Urinary bladder (tissue), 4 donors: ENCODE measurements around the gene NCOR2. TPM values are rescaled to one million over a fixed set of nuclear protein-coding genes. Genes with fewer than 3 reads are reported as not detected.

Experiments
- DNase-seq: peaks from one replicate; pipeline ENCODE4 v3.0.0-alpha.2; 2015; ENCODE audit errors: extremely low spot score
- H3K27ac ChIP-seq: one replicate; pipeline ENCODE4 v1.5.1; 2013; ENCODE audit warnings: low read depth, mild to moderate bottlenecking, moderate library complexity
- H3K36me3 ChIP-seq: one replicate; pipeline ENCODE4 v1.6.1; 2013; ENCODE audit warnings: mild to moderate bottlenecking, moderate library complexity; ENCODE audit not compliant: insufficient read depth
- H3K4me1 ChIP-seq: one replicate; pipeline ENCODE4 v1.6.1; 2013; ENCODE audit warnings: mild to moderate bottlenecking, moderate library complexity; ENCODE audit not compliant: insufficient read depth
- H3K4me3 ChIP-seq: one replicate; pipeline ENCODE4 v1.5.1; 2013; ENCODE audit warnings: low read depth, low read length
- WGBS: extraction: QIAGEN DNeasy Blood & Tissue Kit; methylation state at CpG from one replicate; pipeline ENCODE4 v1.1.7; 2013; 5-methylcytosine and 5-hydroxymethylcytosine counted together
- polyA plus RNA-seq: library from polyadenylated mRNA; stranded (reverse); fragments of 200-250 nt; gene quantifications from one replicate; pipeline ENCODE4 v1.2.3, GENCODE V29; 2013
- total RNA-seq: library from RNA; depleted of rRNA; stranded (reverse); fragments of >200 nt; gene quantifications from one replicate; pipeline ENCODE4 v1.2.3, GENCODE V29; 2014
- donor health status: healthy with polysubstance abuse.
- donor health status: healthy.

Gene NCOR2
- total and polyA plus RNA-seq, 2 donors, result 46.8 to 105 TPM

- no peak for DNase-seq
- 29% methylated on average over 19 of the region's 19 CpGs for WGBS
- H3K4me1 ChIP-seq, result peaks cover 5% of the 10 kb centered on the region
- H3K36me3 ChIP-seq, result no peaks in the 10 kb centered on the region
- no peak overlapping the region for H3K27ac ChIP-seq
- no peak overlapping the region for H3K4me3 ChIP-seq
Measured at GRCh38 chr12:124564232-124564958, 3.0 kb downstream of the NCOR2 start.

DNA sequence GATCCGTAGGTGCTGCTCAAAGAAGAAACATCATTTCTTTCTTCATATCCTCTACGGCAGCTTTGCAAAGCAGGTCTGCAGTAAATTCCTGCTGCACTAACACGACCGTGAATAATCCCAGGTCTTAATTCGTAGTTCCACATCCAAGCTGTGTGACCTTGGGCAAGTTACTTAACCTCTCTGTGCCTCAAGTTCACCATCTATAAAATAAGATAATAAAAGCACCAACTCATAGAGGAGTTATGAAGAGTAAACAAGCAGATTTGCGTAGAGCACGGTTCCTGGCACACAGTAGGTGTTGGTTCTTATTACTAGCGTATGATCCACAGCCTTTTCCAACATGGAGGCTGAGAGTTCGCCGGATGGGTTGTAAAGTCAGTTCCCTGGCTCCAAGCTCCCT, 3.6 kb downstream of the NCOR2 start:
- peaks cover 5% of the 10 kb centered on the region for H3K4me1 ChIP-seq
- WGBS, result 68% methylated on average over 10 of the region's 10 CpGs
- no peaks in the 10 kb centered on the region for H3K36me3 ChIP-seq
- no peak overlapping the region for H3K27ac ChIP-seq
- no peak for DNase-seq
- no peak overlapping the region for H3K4me3 ChIP-seq

GRCh38 chr12:124563401-124563800, 4.0 kb downstream of the NCOR2 start:
- Histone ChIP-seq H3K27ac (no peak overlapping the region), H3K4me3 (no peak overlapping the region), H3K4me1 (peaks cover 4% of the 10 kb centered on the region), H3K36me3 (no peaks in the 10 kb centered on the region)
- WGBS, result 64% methylated on average over 11 of the region's 11 CpGs
- DNase-seq, result no peak

DNA sequence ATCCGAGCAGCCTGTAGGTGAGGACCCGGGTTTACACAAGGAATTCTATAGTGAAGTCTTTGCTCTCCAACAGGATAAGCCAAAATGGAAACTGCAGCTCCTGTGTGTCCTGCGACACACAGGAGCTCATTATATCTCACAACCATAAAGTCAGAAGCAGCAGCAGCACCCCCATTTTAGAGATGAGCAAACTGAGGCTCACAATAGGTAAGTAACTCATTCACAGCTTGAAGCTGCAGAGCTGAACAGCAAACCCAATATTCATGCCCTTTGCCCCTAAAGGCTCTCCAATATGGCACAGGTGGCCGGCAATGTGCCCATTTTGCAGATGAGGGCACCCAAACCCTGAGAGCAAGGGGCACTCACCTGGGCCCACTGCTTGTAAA, 4.6 kb downstream of the NCOR2 start:
- Histone ChIP-seq H3K27ac (no peak overlapping the region), H3K36me3 (no peaks in the 10 kb centered on the region), H3K4me1 (peaks cover 3% of the 10 kb centered on the region), H3K4me3 (no peak overlapping the region)
- DNase-seq, result no peak
- whole genome bisulfite sequencing, result 84% methylated on average over 4 of the region's 4 CpGs

GRCh38 chr12:124562018-124562795, 5.2 kb downstream of the NCOR2 start:
- no peak overlapping the region for H3K4me3 ChIP-seq
- H3K36me3 ChIP-seq, result no peaks in the 10 kb centered on the region
- no peak for DNase-seq
- peaks cover 3% of the 10 kb centered on the region for H3K4me1 ChIP-seq
- WGBS, result 80% methylated on average over 18 of the region's 18 CpGs
- H3K27ac ChIP-seq, result no peak overlapping the region

DNA sequence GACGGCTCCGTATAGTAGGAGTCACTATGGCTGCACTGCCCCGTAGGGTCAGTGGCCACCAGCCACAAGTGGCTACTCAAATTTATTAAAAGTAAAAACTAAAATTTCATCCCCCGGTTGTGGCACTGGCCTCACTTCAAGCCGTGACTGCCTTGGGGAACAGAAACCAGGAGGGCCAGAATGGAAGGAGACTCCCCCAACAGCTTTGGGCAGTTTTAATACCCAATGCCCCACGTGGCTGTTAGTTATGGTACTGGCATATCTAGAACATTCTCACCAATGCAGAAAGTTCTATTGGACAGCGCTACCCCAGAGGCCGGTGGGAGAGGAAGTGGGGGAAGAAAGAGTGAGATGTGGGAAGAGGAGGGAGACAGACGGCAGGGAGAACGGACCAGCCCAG, 6.2 kb downstream of the NCOR2 start:
- no peak for DNase-seq
- H3K4me1 ChIP-seq, result peaks cover 3% of the 10 kb centered on the region
- WGBS, result 78% methylated on average over 10 of the region's 10 CpGs
- no peak overlapping the region for H3K4me3 ChIP-seq
- no peaks in the 10 kb centered on the region for H3K36me3 ChIP-seq
- H3K27ac ChIP-seq, result no peak overlapping the region

- WGBS, result 80% methylated on average over 21 of the region's 21 CpGs
- peaks cover 3% of the 10 kb centered on the region for H3K4me1 ChIP-seq
- no peak overlapping the region for H3K27ac ChIP-seq
Measured at GRCh38 chr12:124560146-124560890, 7.1 kb downstream of the NCOR2 start.

DNA sequence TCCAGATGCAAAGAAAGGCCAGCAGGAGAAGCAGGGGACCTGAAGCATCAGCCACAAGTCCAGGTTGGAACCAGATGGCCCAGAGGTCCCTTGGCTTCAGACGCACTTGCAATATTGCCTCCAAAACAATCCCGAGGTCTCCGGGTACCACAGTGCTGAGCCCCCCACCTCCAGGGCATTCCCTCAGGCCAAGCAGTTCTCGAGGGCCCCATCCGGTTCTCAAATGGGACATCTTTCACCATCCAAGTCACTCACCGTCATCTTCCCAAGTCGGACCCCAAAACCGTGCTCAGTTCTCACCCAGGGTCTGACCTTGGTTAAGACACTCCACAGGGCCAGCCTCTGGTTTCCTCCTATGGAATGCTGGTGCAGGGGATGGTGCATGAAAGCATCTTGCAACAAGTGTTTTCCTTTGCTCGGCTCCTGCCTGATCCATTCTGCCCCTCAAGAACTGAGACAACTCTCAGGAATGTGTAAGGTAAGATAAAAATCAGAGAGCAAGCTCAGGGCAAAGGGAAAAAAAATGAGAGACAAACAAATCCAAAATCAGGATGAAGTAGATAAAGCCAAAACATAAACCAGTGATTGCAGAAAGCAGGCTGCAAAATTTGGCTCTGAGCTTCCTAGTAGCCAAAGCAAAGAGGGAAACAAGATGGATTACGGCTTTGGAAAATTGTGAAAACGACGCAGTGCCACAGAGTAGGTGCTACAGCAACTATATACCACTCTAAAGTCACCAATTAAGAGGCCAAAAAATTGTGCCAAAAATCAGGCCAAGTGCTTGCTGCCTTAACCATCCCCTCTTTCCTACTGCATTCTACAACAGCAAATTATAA, 8.0 kb downstream of the NCOR2 start:
- no peak overlapping the region for H3K4me3 ChIP-seq
- H3K4me1 ChIP-seq, result no peaks in the 10 kb centered on the region
- no peaks in the 10 kb centered on the region for H3K36me3 ChIP-seq
- no peak overlapping the region for H3K27ac ChIP-seq
- WGBS, result 87% methylated on average over 12 of the region's 12 CpGs
- DNase-seq, result no peak

More at GRCh38 chr12:124560146-124560890, 7.1 kb downstream of the NCOR2 start:
- DNase-seq, result no peak
- Histone ChIP-seq H3K4me3 (no peak overlapping the region), H3K36me3 (no peaks in the 10 kb centered on the region)

DNA sequence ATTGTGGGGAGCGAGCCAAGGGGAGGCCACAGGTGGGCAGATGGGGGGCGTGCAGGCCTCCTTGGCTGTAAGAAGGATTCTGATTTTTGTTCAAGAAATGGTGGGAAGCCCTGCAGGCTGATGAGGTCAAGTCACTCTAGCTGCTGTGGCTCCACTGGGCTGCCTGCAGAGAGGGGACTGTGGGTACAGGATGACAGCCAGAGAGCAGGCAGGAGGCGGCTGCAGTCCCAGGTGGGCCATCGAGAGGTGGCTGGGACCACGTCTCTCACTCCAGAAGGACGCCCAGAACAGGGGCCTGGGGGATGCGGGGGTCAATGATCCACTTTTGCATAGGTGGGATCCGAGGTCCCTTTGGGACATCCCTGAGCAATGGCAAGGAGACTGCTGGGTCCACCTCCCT, 9.1 kb downstream of the NCOR2 start:
- no peaks in the 10 kb centered on the region for H3K36me3 ChIP-seq
- H3K27ac ChIP-seq, result no peak overlapping the region
- 96% methylated on average over 8 of the region's 8 CpGs for WGBS
- no peak for DNase-seq
- H3K4me1 ChIP-seq, result no peaks in the 10 kb centered on the region
- H3K4me3 ChIP-seq, result no peak overlapping the region

- H3K4me1 ChIP-seq, result no peaks in the 10 kb centered on the region
- no peak overlapping the region for H3K4me3 ChIP-seq
- DNase-seq, result no peak
- WGBS, result 63% methylated on average over 15 of the region's 15 CpGs
- no peaks in the 10 kb centered on the region for H3K36me3 ChIP-seq
- H3K27ac ChIP-seq, result no peak overlapping the region
Measured at GRCh38 chr12:124557518-124558223, 9.7 kb downstream of the NCOR2 start.

GRCh38 chr12:124556896-124557501, 10.4 kb downstream of the NCOR2 start:
- no peak for DNase-seq
- Histone ChIP-seq H3K27ac (no peak overlapping the region), H3K4me3 (no peak overlapping the region), H3K4me1 (no peaks in the 10 kb centered on the region), H3K36me3 (no peaks in the 10 kb centered on the region)
- WGBS, result 61% methylated on average over 22 of the region's 22 CpGs

GRCh38 chr12:124556074-124556466, 11.3 kb downstream of the NCOR2 start:
- no peak for DNase-seq
- Histone ChIP-seq H3K4me3 (no peak overlapping the region), H3K27ac (no peak overlapping the region), H3K4me1 (no peaks in the 10 kb centered on the region), H3K36me3 (no peaks in the 10 kb centered on the region)
- 88% methylated on average over 9 of the region's 9 CpGs for WGBS
